Suprapubic skin (tissue), 4 donors: ENCODE results near the gene ZBTB20. TPM values are rescaled to one million over a fixed set of nuclear protein-coding genes. Genes with fewer than 3 reads are reported as not detected.

Source experiments
- DNase-seq, 2 donors: peaks; one replicate each; pipeline ENCODE4 v3.0.0-alpha.2; 2019; ENCODE audit warnings: low spot score in 2 of 2
- H3K27ac ChIP-seq: fragments of 200-600 bp; sonication (generic); one replicate; pipeline ENCODE4 v1.5.1; 2019
- H3K27me3 ChIP-seq: fragments of 200-600 bp; sonication (generic); one replicate; pipeline ENCODE4 v1.5.1; 2019
- H3K36me3 ChIP-seq: fragments of 200-600 bp; sonication (generic); one replicate; pipeline ENCODE4 v1.5.1; 2019
- H3K4me1 ChIP-seq: fragments of 200-600 bp; sonication (generic); one replicate; pipeline ENCODE4 v1.5.1; 2019
- H3K4me3 ChIP-seq: fragments of 200-600 bp; sonication (generic); one replicate; pipeline ENCODE4 v1.5.1; 2019; ENCODE audit warnings: mild to moderate bottlenecking
- H3K9me3 ChIP-seq: fragments of 200-600 bp; sonication (generic); one replicate; pipeline ENCODE4 v1.5.1; 2019
- EP300 ChIP-seq: sonication (generic); formaldehyde crosslinking; IDR thresholded peaks from one replicate; pipeline ENCODE4 v1.6.1; 2017; ENCODE audit warnings: antibody characterized with exemption
- POLR2A ChIP-seq, 2 donors: fragments of 450-650 bp; IDR thresholded peaks; one replicate each; pipeline ENCODE4 v1.6.1; 2017; ENCODE audit warnings: antibody characterized with exemption in 2 of 2, mild to moderate bottlenecking in 2 of 2, moderate library complexity in 2 of 2
- POLR2AphosphoS5 ChIP-seq, 3 donors: sonication (generic); formaldehyde crosslinking; IDR thresholded peaks; one replicate each; pipeline ENCODE4 v1.6.1; 2017; ENCODE audit warnings: antibody characterized with exemption in 3 of 3
- WGBS: methylation state at CpG from one replicate; pipeline ENCODE4 v1.1.5; 2018; 5-methylcytosine and 5-hydroxymethylcytosine counted together
- total RNA-seq, 4 donors: library from RNA; depleted of rRNA; stranded (reverse); fragments of >200 nt; gene quantifications; one replicate each; pipeline ENCODE4 v1.1.0, GENCODE V29; 2016
- TF ChIP-seq, protein P1 (sequence below), 2 donors: fragments of 200-600 bp in 1 of 2; fragments of 450-650 bp in 1 of 2; sonication (generic) in 1 of 2; IDR thresholded peaks; one replicate each; pipeline ENCODE4 v1.5.1; 2016 to 2019; ENCODE audit warnings: antibody characterized with exemption in 2 of 2, mild to moderate bottlenecking in 1 of 2, moderate library complexity in 1 of 2

The ZBTB20 gene
- total RNA-seq, 4 donors from 2014 or later: 23.6 to 77.2 (median 39.4) TPM

DNA sequence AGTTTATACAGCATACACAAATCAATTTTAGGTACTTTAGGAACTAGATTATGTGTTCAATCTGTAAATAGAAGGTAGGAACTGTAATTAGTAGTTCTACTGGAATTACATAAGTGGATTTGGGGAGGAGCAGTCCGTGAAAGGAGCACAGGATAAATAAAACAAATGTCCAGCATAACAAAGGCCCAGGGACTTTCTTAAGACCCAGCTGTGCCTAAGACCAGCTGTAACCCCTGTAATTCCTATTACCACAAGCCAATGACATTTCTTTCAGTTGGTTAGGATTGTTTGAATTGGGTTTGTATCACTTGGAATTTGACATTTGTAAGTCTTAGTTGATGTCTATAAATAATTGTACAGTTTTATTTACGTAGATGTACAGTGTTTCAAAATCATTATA lies 4.8 kb upstream of the ZBTB20 start:
- H3K4me3 ChIP-seq: no peak overlapping the region
- no peak overlapping the region for H3K27ac ChIP-seq
- H3K36me3 ChIP-seq: no peaks in the 10 kb centered on the region
- DNase-seq: no peak
- 85% methylated on average over 2 of the region's 2 CpGs for WGBS
- TF ChIP-seq, protein P1, sequence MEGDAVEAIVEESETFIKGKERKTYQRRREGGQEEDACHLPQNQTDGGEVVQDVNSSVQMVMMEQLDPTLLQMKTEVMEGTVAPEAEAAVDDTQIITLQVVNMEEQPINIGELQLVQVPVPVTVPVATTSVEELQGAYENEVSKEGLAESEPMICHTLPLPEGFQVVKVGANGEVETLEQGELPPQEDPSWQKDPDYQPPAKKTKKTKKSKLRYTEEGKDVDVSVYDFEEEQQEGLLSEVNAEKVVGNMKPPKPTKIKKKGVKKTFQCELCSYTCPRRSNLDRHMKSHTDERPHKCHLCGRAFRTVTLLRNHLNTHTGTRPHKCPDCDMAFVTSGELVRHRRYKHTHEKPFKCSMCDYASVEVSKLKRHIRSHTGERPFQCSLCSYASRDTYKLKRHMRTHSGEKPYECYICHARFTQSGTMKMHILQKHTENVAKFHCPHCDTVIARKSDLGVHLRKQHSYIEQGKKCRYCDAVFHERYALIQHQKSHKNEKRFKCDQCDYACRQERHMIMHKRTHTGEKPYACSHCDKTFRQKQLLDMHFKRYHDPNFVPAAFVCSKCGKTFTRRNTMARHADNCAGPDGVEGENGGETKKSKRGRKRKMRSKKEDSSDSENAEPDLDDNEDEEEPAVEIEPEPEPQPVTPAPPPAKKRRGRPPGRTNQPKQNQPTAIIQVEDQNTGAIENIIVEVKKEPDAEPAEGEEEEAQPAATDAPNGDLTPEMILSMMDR (IDR thresholded peaks at IDR 0.05): no peak
- no peak for TF ChIP-seq POLR2AphosphoS5 (IDR thresholded peaks at IDR 0.05)
- TF ChIP-seq EP300: no peak
- TF ChIP-seq POLR2A (IDR thresholded peaks at IDR 0.05): no peak
- peaks cover 5% of the 10 kb centered on the region for H3K4me1 ChIP-seq
- H3K27me3 ChIP-seq: no peaks in the 10 kb centered on the region
- no peaks in the 10 kb centered on the region for H3K9me3 ChIP-seq

DNA sequence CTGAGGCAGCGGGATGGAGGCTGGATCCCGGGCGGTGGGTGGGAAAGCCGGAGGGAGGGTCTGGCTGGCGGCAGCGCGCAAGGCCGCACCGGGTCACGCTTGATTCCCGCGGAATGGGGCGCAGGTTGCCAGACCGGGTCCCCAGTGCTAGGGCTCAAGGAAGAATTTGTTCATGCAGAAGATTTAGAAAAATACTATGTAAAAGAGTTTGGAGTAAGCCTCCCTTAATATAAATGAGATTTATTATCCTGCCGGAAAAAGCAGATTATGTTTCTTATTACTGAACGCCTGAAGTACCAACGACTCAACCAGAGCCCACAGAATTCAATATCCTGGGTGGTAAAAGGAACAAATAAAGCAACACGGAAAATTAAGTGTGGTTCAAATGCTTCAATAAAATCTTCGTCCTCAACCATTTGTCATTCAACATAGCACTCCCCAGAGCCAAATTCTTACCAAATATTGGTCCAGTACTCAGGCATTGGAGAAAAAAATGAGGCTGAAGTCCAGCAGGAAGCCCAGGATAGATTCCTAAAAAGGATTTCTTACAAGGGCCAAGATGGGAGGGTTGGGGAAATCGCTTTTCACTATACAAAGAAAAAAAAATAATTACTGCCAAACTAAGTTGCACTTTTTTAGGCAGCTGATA lies 1.2 kb upstream of the ZBTB20 start:
- no peak for TF ChIP-seq POLR2A (IDR thresholded peaks at IDR 0.05)
- DNase-seq: no peak
- Histone ChIP-seq H3K9me3 (no peaks in the 10 kb centered on the region), H3K4me1 (peaks cover 17% of the 10 kb centered on the region), H3K36me3 (no peaks in the 10 kb centered on the region), H3K4me3 (peak overlapping the region; percentile 83), H3K27ac (peak overlapping the region; percentile 95), H3K27me3 (no peaks in the 10 kb centered on the region)
- under 1% methylated on average over 19 of the region's 20 CpGs for WGBS

DNA sequence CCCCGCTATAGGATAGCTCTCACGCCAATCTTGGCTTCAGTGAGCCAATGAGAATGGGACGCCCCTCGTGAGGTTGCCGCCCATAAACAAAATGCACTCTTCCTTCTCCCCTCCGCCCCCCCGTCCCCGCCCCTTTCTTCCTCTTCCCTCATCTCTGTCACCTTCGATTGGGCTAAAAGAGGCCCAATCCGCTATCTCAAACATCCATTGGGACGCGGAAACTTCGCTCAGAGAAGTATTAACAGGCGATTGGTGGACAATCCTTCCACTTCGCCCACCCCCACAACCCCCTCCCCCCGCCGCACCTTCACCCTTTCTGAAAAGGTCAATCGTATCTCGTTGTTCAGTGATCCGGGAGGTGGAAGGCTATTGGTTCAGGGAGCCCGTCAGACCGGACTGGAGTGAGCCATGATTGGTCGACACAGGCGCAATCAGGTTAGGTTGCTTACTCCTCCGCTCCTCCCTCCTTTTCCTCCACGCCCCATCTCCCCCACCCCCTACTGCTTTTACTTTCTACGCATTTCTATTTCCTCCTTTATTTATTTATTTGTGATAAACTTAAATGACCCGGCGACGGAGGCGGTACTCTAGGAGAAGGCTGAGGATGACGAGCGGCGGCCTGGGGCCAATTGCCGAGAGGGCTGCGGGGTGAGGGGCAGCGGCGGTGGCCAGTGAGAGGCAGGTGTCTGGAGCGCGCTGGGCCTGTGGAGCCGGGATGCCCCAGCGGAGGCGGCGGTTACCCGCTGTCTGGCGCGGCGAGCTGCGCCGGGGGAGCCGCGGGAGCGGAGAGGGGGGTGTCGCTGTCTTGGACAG lies 447 bp upstream of the ZBTB20 start:
- no peaks in the 10 kb centered on the region for H3K27me3 ChIP-seq
- H3K27ac ChIP-seq: peak overlapping the region; percentile 98
- H3K9me3 ChIP-seq: no peaks in the 10 kb centered on the region
- under 1% methylated on average over 40 of the region's 54 CpGs for WGBS
- peak; percentile 98 to 99 for DNase-seq
- H3K4me1 ChIP-seq: peaks cover 17% of the 10 kb centered on the region
- H3K36me3 ChIP-seq: no peaks in the 10 kb centered on the region
- H3K4me3 ChIP-seq: peak overlapping the region; percentile 83
- TF ChIP-seq POLR2AphosphoS5 (IDR thresholded peaks at IDR 0.05) (peak in 2 of 3 donors; percentile 43 to 79), POLR2A (IDR thresholded peaks at IDR 0.05) (peak in 1 of 2 donors; percentile 81), EP300 (no peak)

DNA sequence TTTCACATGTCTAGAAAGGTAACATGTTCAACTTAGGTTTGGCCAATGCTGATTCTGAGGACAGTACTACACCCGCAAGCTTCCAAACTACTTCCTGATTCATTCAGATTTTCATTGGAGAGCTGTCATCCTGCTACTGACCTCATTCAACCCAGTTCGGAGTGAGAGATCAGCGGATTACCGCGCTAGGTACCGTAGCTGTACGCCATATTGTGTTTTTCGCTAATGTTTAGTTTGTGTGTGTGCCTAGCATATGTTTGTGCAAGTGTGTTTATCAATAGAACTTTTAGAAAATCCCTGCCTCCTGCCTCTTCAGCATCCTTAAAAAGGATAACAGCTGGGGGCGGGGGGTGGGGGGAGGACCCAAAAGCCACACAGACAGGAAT lies 1.1 kb downstream of the ZBTB20 start:
- Histone ChIP-seq H3K27me3 (no peaks in the 10 kb centered on the region), H3K4me1 (peaks cover 17% of the 10 kb centered on the region), H3K27ac (peak overlapping the region; percentile 98), H3K4me3 (peak overlapping the region; percentile 83), H3K9me3 (no peaks in the 10 kb centered on the region), H3K36me3 (no peaks in the 10 kb centered on the region)
- TF ChIP-seq POLR2A (IDR thresholded peaks at IDR 0.05): peak in 1 of 2 donors; percentile 30
- TF ChIP-seq, protein P1 (IDR thresholded peaks at IDR 0.05): no peak
- peak in 2 of 3 donors; percentile 11 to 40 for TF ChIP-seq POLR2AphosphoS5 (IDR thresholded peaks at IDR 0.05)
- no peak for TF ChIP-seq EP300
- WGBS: 0% methylated on average over 9 of the region's 9 CpGs
- DNase-seq: peak in 1 of 2 donors; percentile 80

DNA sequence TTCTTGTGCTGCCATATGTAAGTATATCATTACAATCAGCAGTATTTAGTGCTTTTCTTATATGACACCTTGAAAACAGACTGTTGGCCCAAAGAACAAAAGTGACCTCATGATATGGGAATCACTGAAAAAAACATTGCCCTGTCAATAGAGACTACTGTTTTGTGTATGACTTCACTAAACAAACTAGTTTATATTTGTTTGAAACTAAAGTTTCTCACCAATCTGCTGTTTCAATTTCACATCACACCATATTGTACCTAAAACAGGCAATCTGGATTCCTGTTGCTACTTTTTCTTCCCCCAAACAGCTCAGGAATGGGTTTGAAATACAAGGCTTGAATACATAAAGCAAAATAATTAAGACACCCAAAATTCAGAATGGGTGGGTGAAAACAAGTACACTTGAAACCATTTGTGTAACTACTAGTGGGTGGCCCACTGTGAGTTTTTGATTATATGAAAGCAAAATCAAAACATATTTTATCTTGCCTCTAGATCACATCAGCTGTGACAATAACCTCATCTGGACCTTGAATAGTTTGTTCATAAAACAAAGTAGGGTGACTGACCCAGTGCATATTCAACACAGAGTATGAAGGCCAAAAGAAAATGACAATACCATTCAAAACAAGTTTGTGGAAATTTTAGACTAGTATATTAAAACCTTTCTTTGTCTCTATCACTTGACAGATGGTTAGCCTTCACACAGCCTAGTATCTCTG lies 5.9 kb downstream of the ZBTB20 start:
- no peaks in the 10 kb centered on the region for H3K9me3 ChIP-seq
- no peak overlapping the region for H3K4me3 ChIP-seq
- no peak overlapping the region for H3K27ac ChIP-seq
- H3K27me3 ChIP-seq: no peaks in the 10 kb centered on the region
- no peaks in the 10 kb centered on the region for H3K36me3 ChIP-seq
- no peak for DNase-seq
- TF ChIP-seq POLR2AphosphoS5 (IDR thresholded peaks at IDR 0.05): no peak
- TF ChIP-seq, protein P1 (IDR thresholded peaks at IDR 0.05): no peak
- no peak for TF ChIP-seq EP300
- TF ChIP-seq POLR2A (IDR thresholded peaks at IDR 0.05): no peak
- H3K4me1 ChIP-seq: peaks cover 13% of the 10 kb centered on the region

DNA sequence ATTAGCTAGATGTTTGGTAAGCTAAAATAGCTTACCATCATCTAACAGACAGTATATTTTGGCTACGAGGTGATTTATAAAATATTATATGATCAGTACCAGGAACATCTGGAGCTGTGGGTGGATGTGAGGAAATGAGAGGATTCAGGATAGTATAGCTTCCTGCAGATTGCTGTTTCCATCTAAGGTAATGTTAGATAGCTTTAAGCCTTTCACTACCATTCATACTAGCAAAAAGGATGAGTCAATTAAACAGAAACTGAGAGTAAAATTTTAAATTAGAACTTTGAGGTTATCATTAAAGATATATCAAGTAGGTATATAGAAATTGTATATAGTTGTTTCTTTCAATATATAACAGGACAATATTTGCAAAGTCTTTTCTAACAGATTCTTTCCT lies 8.0 kb downstream of the ZBTB20 start:
- Histone ChIP-seq H3K27me3 (no peaks in the 10 kb centered on the region), H3K4me1 (no peaks in the 10 kb centered on the region), H3K4me3 (no peak overlapping the region), H3K9me3 (no peaks in the 10 kb centered on the region), H3K36me3 (no peaks in the 10 kb centered on the region), H3K27ac (no peak overlapping the region)
- 89% methylated on average over 1 of the region's 1 CpG for WGBS
- TF ChIP-seq POLR2A (IDR thresholded peaks at IDR 0.05): no peak
- no peak for TF ChIP-seq EP300
- no peak for TF ChIP-seq POLR2AphosphoS5 (IDR thresholded peaks at IDR 0.05)
- TF ChIP-seq, protein P1 (IDR thresholded peaks at IDR 0.05): no peak
- no peak for DNase-seq
